H54 (cell line): ENCODE results near the gene SSBP3.
A peak's percentile ranks its signal among the peaks of the same experiment; 100 is the strongest.

ENCODE experiments used
- DNase-seq: peaks from one replicate; pipeline ENCODE4 v3.0.0; 2011; ENCODE audit warnings: low spot score, mixed read lengths; ENCODE audit not compliant: insufficient read length
- FAIRE-seq: peaks from 3 replicates; lab custom pipeline; 2011; peaks lifted over from hg19 to GRCh38; lab: Jason Lieb, UNC
- POLR2A ChIP-seq: IDR thresholded peaks from 2 replicates; pipeline ENCODE4 v1.6.1; 2011; ENCODE audit warnings: low read depth, mild to moderate bottlenecking, low read length

Gene SSBP3

DNA sequence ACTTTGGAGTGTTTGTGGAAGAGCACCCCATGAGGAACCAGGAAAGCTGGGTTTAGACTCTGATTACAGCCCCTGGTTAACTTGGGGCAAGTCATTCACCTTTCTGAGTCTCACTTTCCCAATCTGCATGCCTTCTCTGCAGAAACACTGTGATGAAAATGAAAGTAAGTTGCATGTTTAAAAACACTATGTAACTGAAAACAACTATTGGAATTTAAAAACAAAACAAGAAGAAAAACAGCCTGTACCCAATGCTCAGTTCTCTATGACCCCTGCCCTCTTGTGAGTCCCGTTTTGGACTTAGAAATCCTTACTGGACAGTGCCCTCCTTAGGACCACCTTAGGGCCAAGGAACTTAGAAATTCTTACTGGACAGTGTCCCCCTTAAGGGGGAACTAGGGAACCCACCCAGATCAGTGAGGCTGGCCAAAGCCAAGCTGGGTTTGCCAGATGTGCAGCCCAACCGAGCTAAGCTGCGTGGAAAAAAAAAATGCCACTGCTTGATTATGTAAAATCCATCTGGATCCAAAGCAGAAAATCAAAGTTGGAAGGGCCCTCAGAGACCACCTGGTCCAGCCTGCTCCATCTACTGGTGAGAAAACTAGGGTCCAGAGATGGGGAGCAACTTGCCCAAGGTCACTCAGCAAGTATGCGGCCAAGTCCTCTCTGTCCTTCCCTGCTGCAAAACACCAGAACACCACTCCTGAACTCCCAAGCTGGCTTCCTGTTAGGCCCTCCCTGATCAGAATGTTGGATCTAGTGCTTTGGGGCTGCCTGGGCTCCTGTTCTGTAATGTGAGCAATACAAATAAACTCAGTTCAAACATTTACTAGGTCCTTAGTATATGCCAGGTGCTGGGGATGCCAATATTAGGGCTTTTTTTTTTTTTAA, 128.5 kb downstream of the SSBP3 start:
- no peak for TF ChIP-seq POLR2A
- no peak for DNase-seq
- FAIRE-seq: no peak

DNA sequence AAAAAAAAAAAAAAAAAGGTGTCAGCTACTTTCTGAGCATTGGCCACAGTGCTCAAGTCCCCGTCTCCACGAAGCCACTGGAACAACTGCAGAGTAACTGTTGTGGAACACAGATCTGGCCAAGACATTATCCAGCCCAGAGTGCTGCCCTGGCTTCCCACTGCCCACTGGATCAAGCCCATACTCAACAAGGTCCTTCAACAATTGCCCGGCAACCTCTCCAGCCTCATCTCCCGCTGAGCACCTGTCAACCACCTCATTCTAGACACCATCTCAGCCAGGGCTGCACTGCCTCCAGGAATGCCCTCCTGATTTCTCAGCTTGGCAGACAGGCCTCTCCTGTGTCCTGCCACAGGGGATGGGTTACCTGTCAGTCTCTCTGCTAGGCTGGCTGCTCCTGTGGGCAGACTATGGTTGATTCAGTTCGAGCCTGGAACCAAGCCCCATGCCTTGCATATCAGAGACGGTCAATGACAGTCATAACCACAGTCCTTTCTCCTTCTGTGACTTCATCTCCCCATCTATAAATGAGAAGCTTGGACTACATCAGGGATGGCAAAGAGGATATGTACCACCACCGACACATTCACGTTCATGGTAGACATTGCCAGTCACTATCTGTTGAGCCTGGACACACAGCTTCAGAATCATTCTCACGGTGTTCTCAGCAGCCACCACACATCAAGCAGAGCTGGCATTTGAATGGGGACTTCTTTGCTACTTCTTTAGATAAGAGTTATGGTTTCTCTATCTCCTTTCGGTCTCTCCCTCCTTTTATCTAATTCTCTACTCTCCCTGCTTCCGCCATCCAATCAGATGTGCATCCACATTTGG, 129.4 kb downstream of the SSBP3 start:
- FAIRE-seq (no peak), DNase-seq (no peak)
- TF ChIP-seq POLR2A: no peak

DNA sequence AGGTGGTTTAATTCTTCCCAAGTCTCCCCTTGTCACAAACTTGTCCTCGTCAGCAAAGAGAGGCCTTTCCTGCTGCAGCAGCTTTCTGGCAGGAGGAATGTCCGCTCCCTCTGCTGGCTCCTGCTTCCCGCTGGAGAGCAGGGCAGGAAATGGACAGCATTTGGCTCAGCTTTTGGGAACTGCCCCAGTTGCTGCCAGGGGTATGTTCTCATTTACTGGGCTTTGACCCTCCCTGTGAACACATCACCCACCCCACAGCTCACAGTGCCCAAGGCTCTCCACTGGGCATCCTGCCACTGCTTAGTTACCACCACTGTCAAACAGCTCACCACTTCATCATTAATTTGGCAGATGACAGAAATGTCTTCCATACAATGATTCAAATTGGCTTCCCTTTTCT, 130.8 kb downstream of the SSBP3 start:
- FAIRE-seq (no peak), DNase-seq (peak; percentile 42)
- no peak for TF ChIP-seq POLR2A

DNA sequence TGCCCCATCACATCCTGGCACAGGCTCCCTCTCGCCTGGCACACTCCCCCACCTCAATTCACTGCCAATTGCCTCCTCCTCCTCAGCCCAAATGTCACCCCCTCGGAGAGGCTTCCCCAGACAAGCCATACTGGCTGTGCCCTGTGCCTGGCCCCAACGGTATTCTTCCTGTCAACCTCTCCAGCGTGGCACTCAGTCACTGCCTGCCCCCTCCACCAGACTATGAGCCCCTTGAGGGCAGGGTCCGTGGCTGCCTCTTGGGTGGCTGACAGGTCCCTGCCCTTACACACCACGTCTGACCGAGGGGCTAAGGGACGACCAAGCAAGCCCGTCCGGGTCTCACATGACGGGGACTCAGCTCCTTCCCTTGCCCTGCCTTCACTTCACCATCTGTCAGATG, 131.3 kb downstream of the SSBP3 start:
- no peak for FAIRE-seq
- no peak for DNase-seq
- no peak for TF ChIP-seq POLR2A

DNA sequence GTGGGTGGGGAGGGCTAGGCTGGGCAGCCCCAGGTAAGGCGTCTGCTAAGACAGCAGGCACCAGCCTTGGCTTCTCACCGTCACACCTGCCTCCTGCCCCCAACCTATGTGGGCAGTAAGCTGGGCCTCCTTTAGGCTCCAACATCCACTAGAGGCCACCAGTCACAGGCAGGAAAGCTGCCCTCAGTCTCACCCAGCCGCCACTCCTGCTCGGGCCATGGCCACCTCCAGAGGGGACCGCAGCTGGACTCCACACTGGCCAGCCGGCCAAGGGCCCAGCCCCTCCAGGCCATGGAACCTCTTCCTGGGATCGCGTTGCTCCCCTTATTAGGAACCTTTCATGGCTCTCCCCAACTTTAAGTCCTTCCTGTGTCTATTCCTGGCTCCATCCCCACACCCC, 131.7 kb downstream of the SSBP3 start:
- no peak for FAIRE-seq
- no peak for DNase-seq
- TF ChIP-seq POLR2A: no peak

DNA sequence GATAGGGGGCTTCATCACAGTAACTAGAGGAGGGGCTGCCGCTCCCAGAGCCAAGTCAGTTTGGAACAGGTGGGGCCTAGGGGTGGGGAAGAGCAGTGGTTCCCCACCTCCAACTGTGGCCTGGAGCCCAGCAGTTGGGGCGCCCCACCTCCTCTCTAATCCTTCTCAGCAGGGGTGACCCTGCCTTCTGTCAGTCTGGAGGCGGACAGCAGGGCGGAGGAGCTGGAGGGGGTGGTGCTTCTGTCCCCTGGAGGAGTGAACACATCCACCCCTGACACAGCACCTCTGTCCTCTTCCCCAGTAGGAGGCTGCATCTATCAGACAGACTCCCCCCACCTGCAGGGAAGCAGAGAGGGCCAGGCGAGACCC, 132.4 kb downstream of the SSBP3 start:
- TF ChIP-seq POLR2A: no peak
- FAIRE-seq (no peak), DNase-seq (peak; percentile 85)

DNA sequence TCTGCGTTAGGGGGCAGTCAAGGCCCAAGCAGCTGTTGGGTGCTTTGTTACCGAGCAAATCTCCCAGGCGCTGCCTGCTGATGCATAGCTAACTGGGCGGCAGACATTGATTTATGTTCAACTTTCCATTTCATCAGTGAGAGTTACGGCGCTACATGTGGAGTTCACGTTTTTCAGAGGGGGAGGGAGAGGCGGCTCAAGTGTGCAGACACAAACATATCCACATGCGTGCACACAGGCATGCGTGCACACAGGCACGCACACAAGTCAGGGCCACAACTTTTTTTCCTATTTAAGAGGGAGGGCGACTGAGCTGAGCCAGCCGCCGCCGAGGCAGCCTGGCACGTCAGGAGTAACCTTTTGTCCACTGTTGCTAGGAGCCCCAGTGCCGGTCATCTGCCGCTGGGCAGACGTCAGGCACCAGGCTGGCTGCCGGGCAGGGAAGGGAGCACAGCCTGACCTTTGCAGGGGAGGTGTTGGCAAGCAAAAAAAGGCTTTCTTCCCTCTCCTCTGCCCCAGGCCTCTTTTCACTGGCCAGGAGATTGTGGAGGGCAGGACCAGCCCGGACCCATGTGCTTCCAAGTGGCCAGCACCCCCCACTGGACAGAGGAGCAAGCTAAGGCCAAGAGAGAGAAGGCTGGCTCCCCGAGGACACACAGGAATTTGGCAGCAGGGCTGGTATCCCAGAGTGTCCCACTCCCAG, 133.0 kb downstream of the SSBP3 start:
- TF ChIP-seq POLR2A: no peak
- peak; percentile 91 for DNase-seq
- FAIRE-seq: peak; percentile 30

DNA sequence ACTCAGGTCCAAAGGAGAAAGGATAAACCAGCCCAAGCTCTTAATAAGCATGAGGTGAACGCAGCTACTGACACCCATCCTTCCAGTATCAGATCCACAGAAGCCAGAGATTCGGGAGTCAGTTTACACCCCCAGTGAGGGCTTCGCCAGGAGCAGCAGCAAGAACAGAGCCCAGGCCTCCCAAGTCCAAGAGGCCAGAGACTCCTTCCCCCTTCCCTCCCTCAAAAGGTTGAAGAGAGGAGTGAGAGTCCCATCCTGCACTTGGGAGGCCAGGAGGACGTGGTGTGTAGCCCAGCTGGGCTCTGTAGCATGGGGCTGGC, 133.5 kb downstream of the SSBP3 start:
- TF ChIP-seq POLR2A: no peak
- FAIRE-seq: no peak
- no peak for DNase-seq

DNA sequence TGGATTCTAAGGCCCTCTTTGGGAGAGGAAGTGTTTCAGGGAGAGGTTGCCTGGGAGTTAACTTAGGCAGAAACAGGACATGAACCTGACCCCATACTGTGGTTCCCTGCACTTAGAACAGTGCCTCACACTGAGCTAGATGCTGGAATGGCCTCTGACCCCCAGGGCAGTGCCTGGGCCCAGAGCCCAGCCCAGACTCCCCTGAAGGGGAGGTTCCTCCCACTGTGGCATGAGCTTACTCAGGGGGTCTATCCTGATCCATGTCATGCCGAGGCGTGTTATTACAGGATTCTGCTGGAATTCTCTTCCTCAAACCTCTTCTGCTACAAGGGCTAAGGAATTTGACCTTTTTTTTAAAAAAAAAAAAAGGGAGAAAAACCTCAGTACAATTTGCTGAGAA, 134.1 kb downstream of the SSBP3 start:
- DNase-seq (no peak), FAIRE-seq (no peak)
- no peak for TF ChIP-seq POLR2A

DNA sequence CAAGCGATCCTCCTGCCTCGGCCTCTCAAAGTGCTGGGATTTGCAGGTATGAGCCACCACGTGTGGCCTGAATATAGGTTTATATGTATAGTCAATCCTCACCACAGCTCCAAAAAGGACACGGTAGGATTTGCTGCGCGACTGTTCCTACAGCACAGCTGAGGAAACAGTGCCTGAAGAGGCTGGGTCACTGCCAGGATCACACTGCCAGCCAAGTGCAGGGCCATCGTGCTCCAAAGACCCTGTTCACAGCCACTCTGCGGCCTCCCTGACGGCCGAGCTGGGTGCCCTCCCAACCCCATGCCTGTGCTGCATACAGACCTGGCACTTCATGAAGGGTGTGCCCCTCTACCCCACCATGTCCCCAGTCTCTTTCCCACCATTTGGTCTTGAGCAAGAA, 134.9 kb downstream of the SSBP3 start:
- DNase-seq: no peak
- no peak for TF ChIP-seq POLR2A
- no peak for FAIRE-seq

DNA sequence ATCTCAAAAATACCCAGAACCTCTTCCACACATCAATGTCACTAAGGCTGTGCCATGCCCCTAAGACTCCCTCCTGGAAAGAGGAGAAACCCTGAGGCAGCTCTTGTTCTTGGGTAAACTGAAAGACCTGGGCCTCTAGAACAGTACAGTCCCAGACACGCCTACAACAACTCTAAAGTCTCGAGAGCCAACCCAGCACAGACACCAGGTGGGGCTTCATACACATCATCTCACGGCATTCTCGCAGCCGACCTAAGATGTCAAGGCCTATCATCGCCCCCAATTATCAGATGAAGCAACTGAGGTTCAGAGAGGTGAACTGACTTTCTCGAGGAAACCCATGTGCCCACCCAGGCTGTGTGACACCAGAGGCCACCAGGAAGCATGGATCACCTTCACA, 135.7 kb downstream of the SSBP3 start:
- no peak for FAIRE-seq
- TF ChIP-seq POLR2A: no peak
- DNase-seq: no peak

DNA sequence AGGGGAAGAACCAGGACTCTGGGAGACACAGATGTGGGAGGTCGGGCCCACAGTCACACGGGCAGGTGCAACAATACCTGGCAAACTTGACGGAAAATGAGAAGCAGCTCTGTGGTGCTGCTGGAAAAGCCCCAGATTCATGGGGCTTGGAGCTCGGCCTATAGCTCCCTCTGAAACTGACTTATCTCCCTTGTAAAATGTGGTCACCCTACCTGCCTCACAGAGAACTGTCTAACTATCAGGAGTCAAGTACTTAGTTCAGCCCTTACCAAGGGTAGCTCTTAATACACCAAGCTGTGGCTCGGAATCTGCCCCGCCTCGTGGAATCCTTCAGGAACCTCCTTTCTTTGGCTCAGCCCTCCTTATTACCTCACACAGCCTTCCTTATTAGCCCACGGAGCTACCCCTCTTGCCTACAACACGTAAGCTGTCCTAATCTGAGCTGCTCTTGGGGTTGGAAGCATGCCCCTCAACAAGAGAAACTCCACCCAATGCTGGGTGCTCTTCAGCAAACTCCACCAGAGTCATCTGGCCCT, 137.4 kb downstream of the SSBP3 start:
- no peak for FAIRE-seq
- no peak for DNase-seq
- no peak for TF ChIP-seq POLR2A

DNA sequence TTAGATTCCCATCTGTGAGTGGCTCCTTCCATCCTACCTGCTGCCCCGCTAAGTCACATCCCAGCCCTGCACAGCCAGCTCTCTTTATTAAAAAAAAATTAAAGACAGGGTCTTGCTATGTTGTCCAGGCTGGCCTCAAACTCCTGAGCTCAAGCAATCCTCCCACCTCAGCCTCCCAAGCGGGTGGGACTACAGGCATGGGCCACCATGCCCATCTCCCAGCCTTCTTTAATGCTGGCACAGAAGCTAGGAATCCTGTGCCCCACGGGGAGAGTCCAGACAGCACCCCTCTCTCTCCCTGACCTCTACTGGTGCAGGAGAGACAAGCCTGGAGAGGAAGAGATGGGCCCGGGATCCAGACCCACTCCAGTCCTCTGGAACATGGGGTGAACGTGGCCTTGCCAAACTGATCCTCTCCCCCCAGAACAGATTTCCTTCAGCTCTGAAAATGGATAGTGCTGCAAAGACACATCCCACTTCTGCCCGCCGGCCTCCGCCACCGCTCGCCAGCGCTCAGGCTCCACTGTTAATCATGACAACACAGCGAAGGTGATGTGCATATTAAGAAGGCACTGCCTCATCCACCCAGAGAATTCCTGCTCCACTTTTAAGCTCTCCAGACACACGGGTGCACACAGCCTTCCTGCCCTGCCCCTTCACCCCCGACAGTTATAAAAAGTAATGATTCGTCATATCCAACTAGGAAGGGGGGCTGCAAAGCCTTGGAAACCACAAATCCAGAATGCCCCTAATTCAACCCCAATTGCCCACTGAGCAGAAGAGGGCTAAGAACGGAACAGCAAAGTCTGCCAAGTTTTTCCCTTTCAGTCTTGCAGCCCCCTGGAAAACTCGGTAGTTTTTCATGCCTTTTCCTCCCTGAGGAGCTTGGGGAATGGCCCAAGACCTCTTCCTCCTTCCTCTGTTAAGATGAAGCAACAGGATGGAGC, 138.1 kb downstream of the SSBP3 start:
- TF ChIP-seq POLR2A: no peak
- FAIRE-seq (no peak), DNase-seq (no peak)
